ENCODE measurements around the gene CCDC149. TPM values are rescaled to one million over a fixed set of nuclear protein-coding genes. Genes with fewer than 3 reads are reported as not detected.

CCDC149 gene
- total RNA-seq, 4 donors from 2014 or later = 2.8 to 10.0 (median 4.8) TPM

DNA sequence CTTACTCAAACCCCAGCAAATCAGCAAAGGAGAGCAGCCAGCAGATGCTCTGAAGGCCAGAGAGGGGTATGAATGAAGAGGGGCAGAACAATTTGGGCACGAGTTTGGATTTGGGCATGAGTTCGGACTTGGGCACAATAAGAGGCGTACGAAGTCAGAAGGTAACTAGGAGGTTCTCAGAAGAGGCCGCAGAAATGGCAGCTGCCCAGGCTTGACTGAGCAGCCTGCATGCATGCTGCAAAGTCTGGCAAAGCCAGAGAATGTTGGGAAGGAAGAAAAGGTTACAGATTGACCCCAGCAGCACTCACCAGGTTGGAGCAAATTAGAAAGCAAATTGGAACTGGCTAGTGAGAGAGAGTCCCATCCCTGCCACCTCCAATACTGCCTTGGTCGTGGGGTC is 15.2 kb downstream of the CCDC149 start:
- no peaks in the 10 kb centered on the region for H3K9me3 ChIP-seq
- no peaks in the 10 kb centered on the region for H3K36me3 ChIP-seq
- no peaks in the 10 kb centered on the region for H3K4me1 ChIP-seq
- in situ Hi-C loops (cut with MboI; ENCODE audit: low sequenced_read_pairs in 4 of 4) (no loop called here), intact Hi-C loops (cut with DNase I; ENCODE audit: low total_unique reads) (no loop called here)
- H3K4me3 ChIP-seq = no peak overlapping the region
- H3K27ac ChIP-seq = no peak overlapping the region
- no peak for DNase-seq
- H3K27me3 ChIP-seq = no peaks in the 10 kb centered on the region
- no peak for ATAC-seq
- no peak for TF ChIP-seq POLR2A (IDR thresholded peaks at IDR 0.05)
- TF ChIP-seq, protein P1, sequence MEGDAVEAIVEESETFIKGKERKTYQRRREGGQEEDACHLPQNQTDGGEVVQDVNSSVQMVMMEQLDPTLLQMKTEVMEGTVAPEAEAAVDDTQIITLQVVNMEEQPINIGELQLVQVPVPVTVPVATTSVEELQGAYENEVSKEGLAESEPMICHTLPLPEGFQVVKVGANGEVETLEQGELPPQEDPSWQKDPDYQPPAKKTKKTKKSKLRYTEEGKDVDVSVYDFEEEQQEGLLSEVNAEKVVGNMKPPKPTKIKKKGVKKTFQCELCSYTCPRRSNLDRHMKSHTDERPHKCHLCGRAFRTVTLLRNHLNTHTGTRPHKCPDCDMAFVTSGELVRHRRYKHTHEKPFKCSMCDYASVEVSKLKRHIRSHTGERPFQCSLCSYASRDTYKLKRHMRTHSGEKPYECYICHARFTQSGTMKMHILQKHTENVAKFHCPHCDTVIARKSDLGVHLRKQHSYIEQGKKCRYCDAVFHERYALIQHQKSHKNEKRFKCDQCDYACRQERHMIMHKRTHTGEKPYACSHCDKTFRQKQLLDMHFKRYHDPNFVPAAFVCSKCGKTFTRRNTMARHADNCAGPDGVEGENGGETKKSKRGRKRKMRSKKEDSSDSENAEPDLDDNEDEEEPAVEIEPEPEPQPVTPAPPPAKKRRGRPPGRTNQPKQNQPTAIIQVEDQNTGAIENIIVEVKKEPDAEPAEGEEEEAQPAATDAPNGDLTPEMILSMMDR (IDR thresholded peaks at IDR 0.05 in 4 of 5, conservative IDR thresholded peaks at IDR 0.05 in 1 of 5) = no peak

GRCh38 chr4:24896977-24897376 is 15.9 kb downstream of the CCDC149 start:
- H3K9me3 ChIP-seq = no peaks in the 10 kb centered on the region
- intact Hi-C loops (cut with DNase I; ENCODE audit: low total_unique reads) = no loop called here
- no peaks in the 10 kb centered on the region for H3K4me1 ChIP-seq
- no peaks in the 10 kb centered on the region for H3K36me3 ChIP-seq
- DNase-seq (no peak), ATAC-seq (no peak)
- H3K27ac ChIP-seq = no peak overlapping the region
- no peak overlapping the region for H3K4me3 ChIP-seq
- no peak for TF ChIP-seq POLR2A (IDR thresholded peaks at IDR 0.05)
- TF ChIP-seq, protein P1 (IDR thresholded peaks at IDR 0.05 in 4 of 5, conservative IDR thresholded peaks at IDR 0.05 in 1 of 5) = no peak
- H3K27me3 ChIP-seq = no peaks in the 10 kb centered on the region
- in situ Hi-C loops (cut with MboI; ENCODE audit: low sequenced_read_pairs in 4 of 4) = no loop called here

GRCh38 chr4:24896056-24896455 is 16.8 kb downstream of the CCDC149 start:
- Histone ChIP-seq H3K4me3 (no peak overlapping the region), H3K36me3 (no peaks in the 10 kb centered on the region), H3K4me1 (no peaks in the 10 kb centered on the region), H3K27me3 (no peaks in the 10 kb centered on the region), H3K27ac (no peak overlapping the region), H3K9me3 (no peaks in the 10 kb centered on the region)
- intact Hi-C loops (cut with DNase I; ENCODE audit: low total_unique reads) (no loop called here), in situ Hi-C loops (cut with MboI; ENCODE audit: low sequenced_read_pairs in 4 of 4) (no loop called here)
- TF ChIP-seq, protein P1 (IDR thresholded peaks at IDR 0.05 in 4 of 5, conservative IDR thresholded peaks at IDR 0.05 in 1 of 5) = no peak
- TF ChIP-seq POLR2A (IDR thresholded peaks at IDR 0.05) = no peak
- DNase-seq (no peak), ATAC-seq (no peak)

DNA sequence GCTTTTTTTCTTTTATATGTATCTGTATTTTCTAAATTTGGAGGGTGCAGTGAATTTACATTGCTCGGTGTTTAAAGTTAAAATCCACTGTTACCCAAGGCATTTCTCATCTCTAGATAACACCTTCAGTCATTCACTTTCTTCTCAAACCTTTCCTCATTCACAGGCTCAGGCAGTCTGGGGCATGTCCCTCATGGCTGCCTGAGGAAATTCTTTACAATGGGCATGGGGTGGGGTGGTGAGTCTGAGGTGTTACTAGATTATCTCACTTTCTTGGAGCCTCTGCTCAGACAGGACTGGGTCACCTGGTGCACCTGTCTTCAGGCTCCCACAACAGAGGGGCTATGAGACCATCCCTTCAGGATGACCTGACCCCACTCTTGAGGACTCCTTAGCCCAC is 17.4 kb downstream of the CCDC149 start:
- TF ChIP-seq POLR2A (IDR thresholded peaks at IDR 0.05) = no peak
- TF ChIP-seq, protein P1 (IDR thresholded peaks at IDR 0.05 in 4 of 5, conservative IDR thresholded peaks at IDR 0.05 in 1 of 5) = no peak
- intact Hi-C loops (cut with DNase I; ENCODE audit: low total_unique reads) = no loop called here
- no peaks in the 10 kb centered on the region for H3K9me3 ChIP-seq
- DNase-seq (no peak), ATAC-seq (no peak)
- H3K27me3 ChIP-seq = no peaks in the 10 kb centered on the region
- H3K27ac ChIP-seq = no peak overlapping the region
- H3K4me3 ChIP-seq = no peak overlapping the region
- H3K4me1 ChIP-seq = no peaks in the 10 kb centered on the region
- no peaks in the 10 kb centered on the region for H3K36me3 ChIP-seq
- in situ Hi-C loops (cut with MboI; ENCODE audit: low sequenced_read_pairs in 4 of 4) = no loop called here

DNA sequence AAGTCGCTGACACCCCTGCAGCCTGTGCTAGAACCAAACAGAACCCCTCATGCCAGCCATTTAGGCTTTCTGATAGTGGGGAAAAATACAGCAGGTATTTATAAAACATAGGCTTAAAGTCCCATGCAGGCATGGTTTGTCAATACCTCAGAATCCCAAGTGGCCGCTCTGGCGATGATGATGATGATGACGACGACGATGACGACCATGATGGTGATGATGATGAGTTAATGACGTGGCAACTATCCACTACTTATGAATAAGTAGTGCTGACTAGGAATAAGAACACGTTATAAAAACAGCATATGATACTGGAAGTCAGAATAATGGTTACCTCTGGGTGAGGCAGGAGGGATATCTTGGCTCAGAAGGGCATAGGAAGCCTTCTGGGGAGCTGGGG is 18.0 kb downstream of the CCDC149 start:
- ATAC-seq (no peak), DNase-seq (no peak)
- Histone ChIP-seq H3K4me1 (no peaks in the 10 kb centered on the region), H3K9me3 (no peaks in the 10 kb centered on the region), H3K27me3 (no peaks in the 10 kb centered on the region), H3K36me3 (no peaks in the 10 kb centered on the region), H3K4me3 (no peak overlapping the region), H3K27ac (no peak overlapping the region)
- in situ Hi-C loops (cut with MboI; ENCODE audit: low sequenced_read_pairs in 4 of 4) = no loop called here
- TF ChIP-seq POLR2A (IDR thresholded peaks at IDR 0.05) = no peak
- TF ChIP-seq, protein P1 (IDR thresholded peaks at IDR 0.05 in 4 of 5, conservative IDR thresholded peaks at IDR 0.05 in 1 of 5) = no peak
- intact Hi-C loops (cut with DNase I; ENCODE audit: low total_unique reads) = no loop called here
